Liver (tissue), 3 donors: ENCODE data around the gene ELAVL1.

Experiments
- CTCF ChIP-seq: fragments of 150-350 bp; IDR thresholded peaks from 2 replicates; pipeline ENCODE4 v1.5.1; 2017; ENCODE audit warnings: improper control_type of control experiment, low read depth, low read length; ENCODE audit not compliant: missing input control
- EGR1 ChIP-seq, 2 donors: IDR thresholded peaks; 2 replicates each; pipeline ENCODE4 v1.6.1; 2016 to 2018; ENCODE audit warnings: antibody characterized with exemption in 2 of 2, low read depth in 2 of 2
- FOXA2 ChIP-seq: IDR thresholded peaks from 2 replicates; pipeline ENCODE4 v1.6.1; 2016; ENCODE audit warnings: antibody characterized with exemption
- JUND ChIP-seq, 2 donors: IDR thresholded peaks; 2 replicates each; pipeline ENCODE4 v1.6.1; 2016; ENCODE audit warnings: antibody characterized with exemption in 2 of 2
- NR2F2 ChIP-seq: IDR thresholded peaks from 2 replicates; pipeline ENCODE4 v1.6.1; 2016; ENCODE audit warnings: antibody characterized with exemption
- RAD21 ChIP-seq, 2 donors: IDR thresholded peaks; 2 replicates each; pipeline ENCODE4 v1.6.1; 2016; ENCODE audit warnings: antibody characterized with exemption in 2 of 2, mild to moderate bottlenecking in 2 of 2
- REST ChIP-seq: IDR thresholded peaks from 2 replicates; pipeline ENCODE4 v1.6.1; 2016; ENCODE audit warnings: antibody characterized with exemption, mild to moderate bottlenecking
- SP1 ChIP-seq: IDR thresholded peaks from 2 replicates; pipeline ENCODE4 v1.6.1; 2018; ENCODE audit warnings: antibody characterized with exemption, mild to moderate bottlenecking
- TAF1 ChIP-seq: conservative IDR thresholded peaks from 2 replicates; pipeline ENCODE4 v1.6.1; 2016; ENCODE audit warnings: antibody characterized with exemption, mild to moderate bottlenecking
- YY1 ChIP-seq: IDR thresholded peaks from 2 replicates; pipeline ENCODE4 v1.6.1; 2016; ENCODE audit warnings: antibody characterized with exemption, mild to moderate bottlenecking
- donor health status: healthy.
- donor health status: healthy.

- TF ChIP-seq FOXA2 (no peak), JUND (IDR thresholded peaks at IDR 0.05) (no peak), CTCF (no peak), TAF1 (no peak), EGR1 (IDR thresholded peaks at IDR 0.05; ENCODE audit: low read depth in 2 of 2) (no peak), SP1 (no peak), NR2F2 (no peak), REST (no peak), RAD21 (IDR thresholded peaks at IDR 0.05) (no peak), YY1 (no peak)
Observed at GRCh38 chr19:8023371-8023770, 17.9 kb upstream of the ELAVL1 start.
